HCT116 (cell line): ENCODE data around the gene IMPG2. TPM values are rescaled to one million over a fixed set of nuclear protein-coding genes. Genes with fewer than 3 reads are reported as not detected.

Source experiments
- ATAC-seq: fragments of 200-7000 bp; cut with Tn5 transposase; 2 replicates; pipeline ENCODE4 v1.9.1; 2020; ENCODE audit warnings: mild to moderate bottlenecking, moderate library complexity
- BruUV-seq: library from RNA; stranded (reverse); fragments of 400-500 nt; replicated peaks from 2 replicates; lab custom pipeline; 2021; lab: Mats Ljungman, UMichigan
- CTCF ChIA-PET: fragments of 300-600 bp; sonication (Branson Sonifier 250); formaldehyde crosslinking; loops from one replicate; lab custom pipeline; 2021; ENCODE audit warnings: antibody characterized with exemption; lab: Charles Lee
- POLR2A ChIA-PET: fragments of 300-600, 350-600 bp; sonication (Branson Sonifier 250); formaldehyde crosslinking; loops from one replicate; lab custom pipeline; 2021; ENCODE audit warnings: antibody characterized with exemption; lab: Charles Lee
- RAD21 ChIA-PET, 2 experiments: fragments of 300-600 bp; sonication (Branson Sonifier 250); formaldehyde crosslinking; loops; one replicate each; lab custom pipeline; 2023; ENCODE audit warnings: low total read pairs in 2 of 2; ENCODE audit not compliant: uncharacterized antibody in 2 of 2, unreplicated experiment in 2 of 2, low non-redundant PET in 1 of 2; lab: Charles Lee
- DNase-seq: peaks from one replicate; pipeline ENCODE4 v3.0.0-alpha.2; 2010; ENCODE audit warnings: low read depth, low spot score
- H2AFZ ChIP-seq: fragments of 200-600 bp; shearing (Covaris generic), sonication (generic); 2 replicates; pipeline ENCODE4 v1.6.1; 2017; ENCODE audit warnings: low read depth, mixed run types, mixed read lengths, antibody characterized with exemption, low read length; ENCODE audit not compliant: poor library complexity, severe bottlenecking
- H3K27ac ChIP-seq: 2 replicates; pipeline ENCODE4 v1.5.1; 2012; ENCODE audit warnings: low read depth, low read length
- H3K27me3 ChIP-seq: fragments of 200-600 bp; sonication (generic); 2 replicates; pipeline ENCODE4 v1.6.1; 2016; ENCODE audit warnings: mixed run types, low read length, mixed read lengths; ENCODE audit not compliant: insufficient read depth
- H3K36me3 ChIP-seq, 2 experiments: fragments of 200-500 bp in 1 of 2; fragments of 200-600 bp in 1 of 2; sonication (Bioruptor generic) in 1 of 2; sonication (generic) in 1 of 2; 2 replicates each; pipeline versions ENCODE4 v1.5.1 to v1.6.1; 2014 to 2016; ENCODE audit warnings: low read length in 2 of 2, inconsistent platforms in 1 of 2, mixed read lengths in 1 of 2, mixed run types in 1 of 2; ENCODE audit not compliant: insufficient read depth in 2 of 2, control insufficient read depth in 1 of 2
- H3K4me1 ChIP-seq, 2 experiments: fragments of 200-600 bp in 1 of 2; sonication (generic) in 1 of 2; 2 replicates each; pipeline versions ENCODE4 v1.5.1 to v1.6.1; 2012 to 2017; ENCODE audit warnings: low read length in 2 of 2, inconsistent platforms in 1 of 2, mild to moderate bottlenecking in 1 of 2, mixed read lengths in 1 of 2, mixed run types in 1 of 2, moderate library complexity in 1 of 2; ENCODE audit not compliant: insufficient read depth in 2 of 2, control insufficient read depth in 1 of 2
- H3K4me2 ChIP-seq: fragments of 200-600 bp; sonication (generic); 2 replicates; pipeline ENCODE4 v1.6.1; 2017; ENCODE audit warnings: mixed run types, low read length, mixed read lengths
- H3K4me3 ChIP-seq, 2 experiments: fragments of 200-600 bp in 1 of 2; sonication (generic) in 1 of 2; replicated peaks in 1 of 2; 2 replicates each; pipeline ENCODE4 v1.5.1; 2011 to 2016; ENCODE audit warnings: low read length in 2 of 2, control low read depth in 1 of 2, low read depth in 1 of 2, mild to moderate bottlenecking in 1 of 2, mixed read lengths in 1 of 2, mixed run types in 1 of 2
- H3K79me2 ChIP-seq: fragments of 200-600 bp; sonication (generic); 2 replicates; pipeline ENCODE4 v1.6.1; 2017; ENCODE audit warnings: mild to moderate bottlenecking, mixed run types, low read length, moderate library complexity, mixed read lengths; ENCODE audit not compliant: insufficient read depth
- H3K9ac ChIP-seq: fragments of 200-600 bp; sonication (generic); 2 replicates; pipeline ENCODE4 v1.6.1; 2016; ENCODE audit warnings: low read length, mixed read lengths
- H3K9me2 ChIP-seq: fragments of 200-600 bp; sonication (generic), shearing (Covaris generic); 2 replicates; pipeline ENCODE4 v1.6.1; 2017; ENCODE audit warnings: mixed run types, mild to moderate bottlenecking, moderate library complexity; ENCODE audit not compliant: insufficient read depth
- H3K9me3 ChIP-seq, 2 experiments: fragments of 200-500 bp in 1 of 2; fragments of 200-600 bp in 1 of 2; sonication (Bioruptor generic) in 1 of 2; sonication (generic) in 1 of 2; 2 replicates each; pipeline ENCODE4 v1.6.1; 2014 to 2017; ENCODE audit warnings: low read length in 2 of 2, mixed read lengths in 2 of 2, inconsistent platforms in 1 of 2, low read depth in 1 of 2, mild to moderate bottlenecking in 1 of 2, mixed run types in 1 of 2, moderate library complexity in 1 of 2; ENCODE audit not compliant: control insufficient read depth in 1 of 2, insufficient read depth in 1 of 2
- H4K20me1 ChIP-seq: fragments of 200-600 bp; sonication (generic), shearing (Covaris generic); 2 replicates; pipeline ENCODE4 v1.6.1; 2017; ENCODE audit warnings: mixed run types, mild to moderate bottlenecking, moderate library complexity; ENCODE audit not compliant: insufficient read depth
- EZH2phosphoT487 ChIP-seq: fragments of 200-600 bp; IDR thresholded peaks from 2 replicates; pipeline ENCODE4 v1.6.1; 2018; ENCODE audit warnings: antibody characterized with exemption, borderline replicate concordance
- FOSL1 ChIP-seq: IDR thresholded peaks from 2 replicates; pipeline ENCODE4 v1.6.1; 2012; ENCODE audit warnings: low read depth
- POLR2AphosphoS5 ChIP-seq: IDR thresholded peaks from 2 replicates; pipeline ENCODE4 v1.6.1; 2011; ENCODE audit warnings: mild to moderate bottlenecking, low read depth, low read length, moderate library complexity
- RAD21 ChIP-seq: IDR thresholded peaks from 2 replicates; pipeline ENCODE4 v1.6.1; 2012; ENCODE audit warnings: low read depth, mild to moderate bottlenecking
- SIN3A ChIP-seq: IDR thresholded peaks from 2 replicates; pipeline ENCODE4 v1.6.1; 2012; ENCODE audit warnings: low read depth
- SRF ChIP-seq: IDR thresholded peaks from 2 replicates; pipeline ENCODE4 v1.6.1; 2012; ENCODE audit warnings: low read depth
- TCF7L2 ChIP-seq: IDR thresholded peaks from 2 replicates; pipeline ENCODE4 v1.7.0; 2011; ENCODE audit warnings: borderline replicate concordance, inconsistent platforms; ENCODE audit not compliant: insufficient read depth, insufficient read length; ENCODE audit errors: extremely low read depth
- YY1 ChIP-seq: IDR thresholded peaks from 2 replicates; pipeline ENCODE4 v1.6.1; 2011; ENCODE audit warnings: low read length, low read depth, moderate library complexity, mild to moderate bottlenecking; ENCODE audit not compliant: insufficient replicate concordance; ENCODE audit errors: extremely low read depth
- intact Hi-C: fragments of 100-400 bp; cut with micrococcal nuclease; formaldehyde crosslinking; loops from 2 replicates; pipeline ENCODE4 v1.10.0; 2022
- total RNA-seq: library from RNA; stranded (reverse); gene quantifications from one replicate; pipeline ENCODE4 v1.2.1, GENCODE V29; 2021; ENCODE audit not compliant: unreplicated experiment
- TF ChIP-seq, protein P1 (sequence below): IDR thresholded peaks from 2 replicates; pipeline ENCODE4 v1.6.1; 2012
- TF ChIP-seq, protein P2 (sequence below): IDR thresholded peaks from 2 replicates; pipeline ENCODE4 v1.6.1; 2012
- TF ChIP-seq, protein P3 (sequence below): IDR thresholded peaks from 2 replicates; pipeline ENCODE4 v1.6.1; 2012; ENCODE audit warnings: low read depth
- TF ChIP-seq, protein P4 (sequence below): IDR thresholded peaks from 2 replicates; pipeline ENCODE4 v1.6.1; 2011; ENCODE audit warnings: mild to moderate bottlenecking, low read length, moderate library complexity; ENCODE audit not compliant: insufficient replicate concordance; ENCODE audit errors: extremely low read depth

Gene IMPG2
- total RNA-seq, 1 experiment from 2014 or later: 0.20 TPM

DNA sequence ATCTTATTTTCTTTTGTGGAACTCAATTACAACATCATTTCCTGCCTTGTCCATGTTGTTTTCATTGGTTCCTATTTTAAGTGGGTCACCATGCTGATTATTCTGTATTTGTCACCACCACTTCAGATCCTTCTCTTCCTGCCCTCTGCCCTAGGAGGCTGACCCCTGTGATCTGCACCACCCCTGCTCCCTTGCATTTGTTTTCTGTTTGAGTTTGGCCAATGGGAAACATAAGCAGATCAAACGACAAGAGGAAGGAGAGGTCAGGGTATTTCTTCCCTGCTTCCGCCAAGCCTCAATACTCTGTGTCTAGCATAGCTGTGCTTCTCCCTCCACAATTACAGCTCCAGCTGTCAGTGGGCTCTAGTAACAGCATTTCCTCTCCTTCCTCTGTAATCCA is 71.6 kb downstream of the IMPG2 start:
- Histone ChIP-seq H3K27ac (no peak overlapping the region), H3K4me1 (no peaks in the 10 kb centered on the region), H3K79me2 (no peaks in the 10 kb centered on the region), H3K36me3 (no peaks in the 10 kb centered on the region), H4K20me1 (no peaks in the 10 kb centered on the region), H3K9me2 (no peaks in the 10 kb centered on the region), H3K4me3 (no peak overlapping the region), H3K4me2 (no peak overlapping the region), H3K9ac (no peak overlapping the region), H3K9me3 (no peaks in the 10 kb centered on the region), H2AFZ (no peak overlapping the region), H3K27me3 (no peaks in the 10 kb centered on the region)
- RAD21 ChIA-PET: no interaction called here
- CTCF ChIA-PET: no interaction called here
- TF ChIP-seq TCF7L2 (no peak), YY1 (no peak), SRF (no peak), SIN3A (no peak), EZH2phosphoT487 (no peak), RAD21 (no peak), POLR2AphosphoS5 (no peak)
- TF ChIP-seq, protein P1, sequence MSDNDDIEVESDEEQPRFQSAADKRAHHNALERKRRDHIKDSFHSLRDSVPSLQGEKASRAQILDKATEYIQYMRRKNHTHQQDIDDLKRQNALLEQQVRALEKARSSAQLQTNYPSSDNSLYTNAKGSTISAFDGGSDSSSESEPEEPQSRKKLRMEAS: no peak
- TF ChIP-seq, protein P2, sequence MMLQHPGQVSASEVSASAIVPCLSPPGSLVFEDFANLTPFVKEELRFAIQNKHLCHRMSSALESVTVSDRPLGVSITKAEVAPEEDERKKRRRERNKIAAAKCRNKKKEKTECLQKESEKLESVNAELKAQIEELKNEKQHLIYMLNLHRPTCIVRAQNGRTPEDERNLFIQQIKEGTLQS: no peak
- intact Hi-C loops: no loop called here
- DNase-seq: no peak
- POLR2A ChIA-PET: no interaction called here
- ATAC-seq: no peak
- no TSS peak for BruUV-seq

DNA sequence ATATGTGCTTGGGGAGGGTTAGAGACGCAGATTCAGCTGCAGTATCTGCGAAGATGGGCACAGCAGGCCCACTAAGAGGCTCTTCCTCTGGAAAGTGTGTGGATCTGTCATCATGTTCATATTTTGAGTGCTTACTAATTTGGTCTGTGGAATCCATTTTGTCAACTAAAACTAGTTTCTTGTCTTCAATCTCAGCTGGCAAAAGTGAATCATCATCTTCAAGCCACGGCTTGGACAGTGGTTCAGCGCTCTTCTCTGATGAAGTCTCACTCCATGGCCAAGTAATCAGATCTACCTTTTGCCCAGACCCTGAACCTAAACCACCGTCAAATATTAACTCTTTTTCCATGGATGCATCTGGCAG is 76.2 kb downstream of the IMPG2 start:
- Histone ChIP-seq H3K79me2 (no peaks in the 10 kb centered on the region), H3K36me3 (no peaks in the 10 kb centered on the region), H3K9me2 (no peaks in the 10 kb centered on the region), H3K9me3 (no peaks in the 10 kb centered on the region), H3K4me1 (no peaks in the 10 kb centered on the region), H3K27me3 (no peaks in the 10 kb centered on the region), H4K20me1 (no peaks in the 10 kb centered on the region), H3K4me2 (no peak overlapping the region), H3K4me3 (no peak overlapping the region), H3K9ac (no peak overlapping the region), H3K27ac (no peak overlapping the region), H2AFZ (no peak overlapping the region)
- intact Hi-C loops: no loop called here
- DNase-seq (no peak), ATAC-seq (no peak)
- RAD21 ChIA-PET: no interaction called here
- no TSS peak for BruUV-seq
- CTCF ChIA-PET: no interaction called here
- POLR2A ChIA-PET: no interaction called here
- TF ChIP-seq FOSL1: no peak
- TF ChIP-seq RAD21: no peak
- no peak for TF ChIP-seq POLR2AphosphoS5
- TF ChIP-seq, protein P3, sequence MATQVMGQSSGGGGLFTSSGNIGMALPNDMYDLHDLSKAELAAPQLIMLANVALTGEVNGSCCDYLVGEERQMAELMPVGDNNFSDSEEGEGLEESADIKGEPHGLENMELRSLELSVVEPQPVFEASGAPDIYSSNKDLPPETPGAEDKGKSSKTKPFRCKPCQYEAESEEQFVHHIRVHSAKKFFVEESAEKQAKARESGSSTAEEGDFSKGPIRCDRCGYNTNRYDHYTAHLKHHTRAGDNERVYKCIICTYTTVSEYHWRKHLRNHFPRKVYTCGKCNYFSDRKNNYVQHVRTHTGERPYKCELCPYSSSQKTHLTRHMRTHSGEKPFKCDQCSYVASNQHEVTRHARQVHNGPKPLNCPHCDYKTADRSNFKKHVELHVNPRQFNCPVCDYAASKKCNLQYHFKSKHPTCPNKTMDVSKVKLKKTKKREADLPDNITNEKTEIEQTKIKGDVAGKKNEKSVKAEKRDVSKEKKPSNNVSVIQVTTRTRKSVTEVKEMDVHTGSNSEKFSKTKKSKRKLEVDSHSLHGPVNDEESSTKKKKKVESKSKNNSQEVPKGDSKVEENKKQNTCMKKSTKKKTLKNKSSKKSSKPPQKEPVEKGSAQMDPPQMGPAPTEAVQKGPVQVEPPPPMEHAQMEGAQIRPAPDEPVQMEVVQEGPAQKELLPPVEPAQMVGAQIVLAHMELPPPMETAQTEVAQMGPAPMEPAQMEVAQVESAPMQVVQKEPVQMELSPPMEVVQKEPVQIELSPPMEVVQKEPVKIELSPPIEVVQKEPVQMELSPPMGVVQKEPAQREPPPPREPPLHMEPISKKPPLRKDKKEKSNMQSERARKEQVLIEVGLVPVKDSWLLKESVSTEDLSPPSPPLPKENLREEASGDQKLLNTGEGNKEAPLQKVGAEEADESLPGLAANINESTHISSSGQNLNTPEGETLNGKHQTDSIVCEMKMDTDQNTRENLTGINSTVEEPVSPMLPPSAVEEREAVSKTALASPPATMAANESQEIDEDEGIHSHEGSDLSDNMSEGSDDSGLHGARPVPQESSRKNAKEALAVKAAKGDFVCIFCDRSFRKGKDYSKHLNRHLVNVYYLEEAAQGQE: no peak
- TF ChIP-seq, protein P4, sequence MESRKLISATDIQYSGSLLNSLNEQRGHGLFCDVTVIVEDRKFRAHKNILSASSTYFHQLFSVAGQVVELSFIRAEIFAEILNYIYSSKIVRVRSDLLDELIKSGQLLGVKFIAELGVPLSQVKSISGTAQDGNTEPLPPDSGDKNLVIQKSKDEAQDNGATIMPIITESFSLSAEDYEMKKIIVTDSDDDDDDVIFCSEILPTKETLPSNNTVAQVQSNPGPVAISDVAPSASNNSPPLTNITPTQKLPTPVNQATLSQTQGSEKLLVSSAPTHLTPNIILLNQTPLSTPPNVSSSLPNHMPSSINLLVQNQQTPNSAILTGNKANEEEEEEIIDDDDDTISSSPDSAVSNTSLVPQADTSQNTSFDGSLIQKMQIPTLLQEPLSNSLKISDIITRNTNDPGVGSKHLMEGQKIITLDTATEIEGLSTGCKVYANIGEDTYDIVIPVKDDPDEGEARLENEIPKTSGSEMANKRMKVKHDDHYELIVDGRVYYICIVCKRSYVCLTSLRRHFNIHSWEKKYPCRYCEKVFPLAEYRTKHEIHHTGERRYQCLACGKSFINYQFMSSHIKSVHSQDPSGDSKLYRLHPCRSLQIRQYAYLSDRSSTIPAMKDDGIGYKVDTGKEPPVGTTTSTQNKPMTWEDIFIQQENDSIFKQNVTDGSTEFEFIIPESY: no peak
